BLaER1 treated with 17β-estradiol and CSF1 and Interleukin-3, amounts not matched to agents 10 nM and 100 nM (cell line): Measurements from ENCODE around the gene TRIM25.
A peak's percentile ranks its signal among the peaks of the same experiment; 100 is the strongest.

Experiments
- H3K27ac ChIP-seq, 11 experiments: shearing (Covaris generic); formaldehyde crosslinking; 2 replicates each; pipeline ENCODE4 v1.8.1; 2022
- H3K27me3 ChIP-seq, 11 experiments: shearing (Covaris generic); formaldehyde crosslinking; 2 replicates each; pipeline ENCODE4 v1.8.1; 2022
- H3K36me3 ChIP-seq, 11 experiments: shearing (Covaris generic); formaldehyde crosslinking; 2 replicates each; pipeline ENCODE4 v1.8.1; 2022
- H3K4me1 ChIP-seq, 10 experiments: shearing (Covaris generic); formaldehyde crosslinking; 2 replicates each; pipeline ENCODE4 v1.8.1; 2022
- H3K4me2 ChIP-seq, 11 experiments: shearing (Covaris generic); formaldehyde crosslinking; 2 replicates each; pipeline ENCODE4 v1.8.1; 2022
- H3K4me3 ChIP-seq, 10 experiments: shearing (Covaris generic); formaldehyde crosslinking; 2 replicates each; pipeline ENCODE4 v1.8.1; 2022
- H3K9ac ChIP-seq, 11 experiments: shearing (Covaris generic); formaldehyde crosslinking; 2 replicates each; pipeline ENCODE4 v1.8.1; 2022
- H3K9me3 ChIP-seq, 11 experiments: shearing (Covaris generic); formaldehyde crosslinking; replicated peaks in 1 of 11; 2 replicates each; pipeline ENCODE4 v1.8.1; 2022
- H4K20me1 ChIP-seq, 11 experiments: shearing (Covaris generic); formaldehyde crosslinking; 2 replicates each; pipeline ENCODE4 v1.8.1; 2022
- Cebpa-rat ChIP-seq, 11 experiments: shearing (Covaris generic); IDR thresholded peaks; 2 replicates each; pipeline ENCODE4 v1.8.1; 2022

Gene TRIM25

DNA sequence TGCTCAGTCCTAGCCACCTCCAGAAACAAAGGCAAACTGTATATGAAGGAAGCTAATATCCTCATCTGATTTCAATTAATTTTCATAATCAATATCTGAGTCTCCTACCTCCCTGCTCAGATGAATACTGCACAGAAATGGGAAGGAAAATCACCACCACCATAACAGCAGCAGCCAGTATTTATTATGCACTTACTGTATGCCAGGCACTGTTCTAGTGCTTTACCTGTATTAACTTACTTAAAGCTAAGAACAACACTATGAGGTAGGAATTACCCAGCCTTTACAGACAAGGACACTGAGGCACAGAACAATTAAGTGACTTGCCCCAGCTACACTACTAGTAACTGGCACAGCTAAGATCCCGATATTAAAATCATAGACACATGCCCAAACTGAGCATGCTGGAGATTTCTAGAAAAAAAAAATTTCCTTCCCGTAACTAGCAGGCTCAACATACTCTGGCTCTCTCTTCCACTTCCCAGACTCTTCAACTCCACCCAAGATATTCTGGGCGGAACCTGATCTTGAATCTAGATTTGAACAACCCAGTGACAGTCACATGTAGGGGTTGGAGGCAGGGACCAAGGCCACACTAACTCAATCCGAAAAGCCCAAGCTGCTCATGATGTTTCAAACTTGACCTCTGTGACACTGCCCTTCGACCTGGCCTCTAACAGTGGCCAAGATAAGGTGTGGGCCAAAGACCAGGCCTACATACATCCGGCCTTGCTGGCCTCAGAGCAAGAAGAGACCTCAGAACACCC is 3.9 kb downstream of the TRIM25 start:
- Histone ChIP-seq H3K4me2 (peak overlapping the region; percentile 93 to 98 (median 97)), H3K27me3 (no peaks in the 10 kb centered on the region), H3K4me3 (peak overlapping the region in 6 of 10 experiments; percentile 14 to 99 (median 92); a peak in 10 of 20 replicates), H3K9me3 (no peaks in the 10 kb centered on the region), H3K4me1 (peaks cover 48 to 68% (median 58%) of the 10 kb centered on the region in 10 experiments), H3K36me3 (peaks cover 28 to 70% (median 44%) of the 10 kb centered on the region in 11 experiments), H3K27ac (peak overlapping the region in 5 of 11 experiments; percentile 3 to 43 (median 36); a peak in 5 of 22 replicates), H3K9ac (peak overlapping the region in 10 of 11 experiments; percentile 2 to 97 (median 38); a peak in 9 of 22 replicates), H4K20me1 (peaks cover 25 to 77% (median 58%) of the 10 kb centered on the region in 11 experiments; a peak in 20 of 22 replicates)
- TF ChIP-seq Cebpa-rat (IDR thresholded peaks at IDR 0.05), result no peak

DNA sequence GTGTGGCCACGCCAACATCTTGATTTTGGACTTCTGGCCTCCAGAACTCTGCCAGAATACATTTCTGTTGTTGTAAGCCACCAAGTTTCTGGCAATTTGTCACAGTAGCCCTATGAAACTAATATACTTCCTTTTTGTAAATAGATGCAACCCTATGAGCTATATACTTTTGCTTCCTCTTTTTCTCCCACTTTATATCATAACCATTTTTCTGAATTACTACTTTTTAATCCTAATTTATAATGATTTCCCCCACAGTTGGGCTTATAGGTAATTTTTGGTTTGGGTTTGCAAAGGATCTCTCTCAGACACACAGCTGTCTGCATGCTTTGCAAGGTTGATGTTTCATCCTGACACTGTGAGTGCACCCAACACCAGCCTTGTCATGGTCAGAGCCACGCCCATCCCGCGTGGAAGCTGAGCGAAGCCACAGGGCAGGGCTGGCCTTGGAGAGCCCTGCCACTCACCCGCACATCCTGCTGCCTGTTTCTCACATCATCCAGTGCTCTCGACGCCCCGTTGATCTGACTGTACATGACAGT is 5.8 kb downstream of the TRIM25 start:
- no peak for TF ChIP-seq Cebpa-rat (IDR thresholded peaks at IDR 0.05)
- peak overlapping the region; percentile 93 to 98 (median 97); a peak in 21 of 22 replicates for H3K4me2 ChIP-seq
- peaks cover 0 to 12% (median 0%) of the 10 kb centered on the region in 11 experiments; a peak in 4 of 22 replicates for H3K9me3 ChIP-seq
- H3K4me1 ChIP-seq, result peaks cover 45 to 65% (median 55%) of the 10 kb centered on the region in 10 experiments
- no peak overlapping the region for H3K4me3 ChIP-seq
- no peaks in the 10 kb centered on the region for H3K27me3 ChIP-seq
- peaks cover 25 to 95% (median 57%) of the 10 kb centered on the region in 11 experiments; a peak in 20 of 22 replicates for H4K20me1 ChIP-seq
- peak overlapping the region in 10 of 11 experiments; percentile 26 to 68 (median 44); a peak in 16 of 22 replicates for H3K27ac ChIP-seq
- peak overlapping the region in 5 of 11 experiments; percentile 9 to 37 (median 27); a peak in 6 of 22 replicates for H3K9ac ChIP-seq
- H3K36me3 ChIP-seq, result peaks cover 46 to 88% (median 63%) of the 10 kb centered on the region in 11 experiments

DNA sequence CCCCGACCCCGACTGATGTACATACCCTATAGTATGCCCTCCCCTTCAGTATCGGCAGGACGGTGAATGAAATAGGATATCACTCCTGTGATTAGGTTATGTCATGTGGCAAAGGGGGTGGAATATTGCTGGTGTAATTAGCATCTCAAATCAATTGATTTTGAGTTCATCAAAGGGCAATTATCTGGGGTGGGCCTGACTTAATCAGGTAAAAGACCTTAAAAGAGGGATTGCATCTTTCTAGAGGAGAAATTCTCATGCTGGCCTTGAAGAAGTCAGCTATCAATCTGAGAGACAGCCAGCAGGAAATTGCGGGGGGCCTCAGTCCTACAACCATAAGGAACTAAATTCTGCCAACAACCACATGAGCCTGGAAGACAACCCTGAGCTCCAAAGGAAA is 10.3 kb downstream of the TRIM25 start:
- TF ChIP-seq Cebpa-rat (IDR thresholded peaks at IDR 0.05), result no peak
- Histone ChIP-seq H3K9ac (no peak overlapping the region), H3K27me3 (no peaks in the 10 kb centered on the region), H3K27ac (no peak overlapping the region), H3K36me3 (peaks cover 90 to 100% (median 93%) of the 10 kb centered on the region in 11 experiments), H4K20me1 (peaks cover 9 to 99% (median 41%) of the 10 kb centered on the region in 11 experiments; a peak in 20 of 22 replicates), H3K4me2 (no peak overlapping the region), H3K4me3 (no peak overlapping the region), H3K9me3 (peaks cover 0 to 12% (median 0%) of the 10 kb centered on the region in 11 experiments; a peak in 4 of 22 replicates), H3K4me1 (peaks cover 6 to 28% (median 16%) of the 10 kb centered on the region in 10 experiments)

DNA sequence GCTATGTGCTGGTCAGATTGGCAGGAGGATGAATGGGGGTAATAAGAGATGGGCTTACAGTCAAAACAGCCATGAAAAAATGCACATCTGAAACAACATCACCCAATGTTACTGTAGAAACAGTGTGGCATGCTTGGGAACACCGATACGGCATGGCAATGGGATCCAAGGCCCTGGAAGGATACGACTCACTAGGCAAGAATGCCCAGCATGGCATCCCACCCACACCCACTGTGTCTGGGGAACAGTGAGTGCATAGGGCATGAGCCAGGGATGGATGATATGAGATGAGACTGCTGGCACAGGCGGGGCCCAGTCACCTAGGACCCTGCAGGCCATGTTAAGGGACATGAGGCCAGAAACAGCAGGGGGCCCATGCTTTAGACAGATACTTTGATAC is 11.5 kb downstream of the TRIM25 start:
- no peaks in the 10 kb centered on the region for H3K27me3 ChIP-seq
- peaks cover 0 to 12% (median 0%) of the 10 kb centered on the region in 11 experiments; a peak in 4 of 22 replicates for H3K9me3 ChIP-seq
- no peak overlapping the region for H3K4me3 ChIP-seq
- no peak for TF ChIP-seq Cebpa-rat (IDR thresholded peaks at IDR 0.05)
- no peak overlapping the region for H3K9ac ChIP-seq
- no peak overlapping the region for H3K27ac ChIP-seq
- peaks cover 100% of the 10 kb centered on the region in 11 experiments for H3K36me3 ChIP-seq
- peaks cover 8 to 100% (median 41%) of the 10 kb centered on the region in 11 experiments; a peak in 18 of 22 replicates for H4K20me1 ChIP-seq
- H3K4me2 ChIP-seq, result no peak overlapping the region
- peaks cover 0 to 16% (median 4%) of the 10 kb centered on the region in 10 experiments; a peak in 13 of 20 replicates for H3K4me1 ChIP-seq

DNA sequence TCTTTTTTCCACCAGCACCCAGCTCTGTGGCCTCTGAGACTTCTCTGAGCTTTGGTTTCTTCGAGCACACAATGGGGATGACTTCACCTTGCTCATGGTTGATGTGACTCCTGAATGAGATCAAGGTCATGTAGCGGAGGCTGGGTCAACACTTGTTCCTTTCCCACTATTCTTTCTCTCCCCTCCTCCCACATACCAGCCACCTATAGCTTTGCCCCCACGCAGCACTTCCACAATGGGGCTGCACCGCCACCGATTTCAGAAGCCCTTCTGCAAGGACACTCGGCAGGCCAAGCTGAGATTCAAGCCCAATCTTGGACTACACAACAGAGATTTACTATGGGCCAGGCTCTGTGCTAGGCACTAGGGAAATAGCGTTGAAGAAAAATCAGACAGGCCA is 14.4 kb downstream of the TRIM25 start:
- Histone ChIP-seq H3K36me3 (peaks cover 100% of the 10 kb centered on the region in 11 experiments), H3K27me3 (no peaks in the 10 kb centered on the region), H3K9me3 (peaks cover 0 to 10% (median 0%) of the 10 kb centered on the region in 11 experiments; a peak in 4 of 22 replicates), H4K20me1 (peaks cover 3 to 100% (median 46%) of the 10 kb centered on the region in 11 experiments; a peak in 17 of 22 replicates), H3K4me3 (no peak overlapping the region), H3K9ac (no peak overlapping the region), H3K27ac (no peak overlapping the region), H3K4me1 (no peaks in the 10 kb centered on the region; a peak in 1 of 20 replicates), H3K4me2 (no peak overlapping the region)
- TF ChIP-seq Cebpa-rat (IDR thresholded peaks at IDR 0.05), result no peak

DNA sequence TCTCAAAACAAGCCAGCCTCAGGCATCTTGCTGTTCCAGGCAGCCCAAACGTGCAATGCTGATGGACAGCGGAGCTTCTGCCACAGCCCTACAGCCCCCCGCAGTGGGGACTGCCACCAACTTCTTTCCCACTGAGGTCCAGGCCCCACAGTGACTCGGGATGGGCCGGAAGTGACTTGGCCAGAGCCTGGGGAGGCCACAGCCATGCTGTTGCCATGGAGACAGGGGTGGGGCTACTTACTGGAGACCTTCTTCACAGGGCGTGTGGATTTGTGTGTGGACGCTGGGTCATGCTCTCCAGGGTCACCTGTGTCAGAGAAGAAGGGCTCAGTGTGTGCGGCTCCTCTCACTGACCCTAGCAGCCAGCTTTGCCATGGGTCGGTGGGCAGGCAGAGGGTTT is 15.0 kb downstream of the TRIM25 start:
- H3K4me3 ChIP-seq, result no peak overlapping the region
- no peak for TF ChIP-seq Cebpa-rat (IDR thresholded peaks at IDR 0.05)
- no peak overlapping the region for H3K27ac ChIP-seq
- H3K4me1 ChIP-seq, result no peaks in the 10 kb centered on the region; a peak in 1 of 20 replicates
- no peak overlapping the region for H3K4me2 ChIP-seq
- peaks cover 0 to 97% (median 46%) of the 10 kb centered on the region in 11 experiments; a peak in 17 of 22 replicates for H4K20me1 ChIP-seq
- no peaks in the 10 kb centered on the region for H3K27me3 ChIP-seq
- H3K9me3 ChIP-seq, result peaks cover 0 to 6% (median 0%) of the 10 kb centered on the region in 11 experiments; a peak in 5 of 22 replicates
- H3K9ac ChIP-seq, result no peak overlapping the region
- peaks cover 99 to 100% (median 100%) of the 10 kb centered on the region in 11 experiments for H3K36me3 ChIP-seq

DNA sequence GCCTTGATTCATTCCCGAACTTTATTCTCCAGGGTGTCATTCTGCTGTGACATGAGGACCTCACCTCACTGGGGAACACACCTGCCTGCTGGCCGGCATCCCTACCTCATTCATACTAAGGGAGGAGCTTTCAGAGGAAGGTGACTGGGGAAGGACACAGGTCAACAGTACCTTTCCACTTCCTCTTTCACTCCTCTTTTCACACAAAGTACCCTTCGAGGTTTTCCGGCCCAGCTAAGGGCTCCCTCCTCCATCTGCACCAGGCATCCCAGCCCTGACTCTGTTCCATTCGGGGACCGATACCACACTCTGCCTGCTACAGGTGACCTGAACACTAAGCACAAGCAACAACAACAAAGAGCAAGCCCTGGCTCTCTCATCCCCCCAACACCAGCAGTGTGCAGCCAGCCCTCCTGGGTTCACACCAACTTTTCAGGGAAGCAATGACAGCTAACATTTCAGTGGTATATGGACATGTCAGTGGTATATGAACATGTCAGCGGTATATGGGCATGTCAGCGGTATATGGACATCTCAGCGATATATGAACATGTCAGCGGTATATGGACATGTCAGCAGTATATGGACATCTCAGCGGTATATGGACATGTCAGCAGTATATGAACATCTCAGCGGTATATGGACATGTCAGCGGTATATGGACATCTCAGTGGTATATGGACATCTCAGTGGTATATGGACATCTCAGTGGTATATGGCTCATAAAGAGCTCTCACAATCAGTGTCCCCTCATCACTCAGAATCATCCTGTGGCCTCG is 16.0 kb downstream of the TRIM25 start:
- Histone ChIP-seq H4K20me1 (peaks cover 0 to 97% (median 46%) of the 10 kb centered on the region in 11 experiments; a peak in 17 of 22 replicates), H3K36me3 (peaks cover 99 to 100% (median 100%) of the 10 kb centered on the region in 11 experiments), H3K4me1 (no peaks in the 10 kb centered on the region; a peak in 1 of 20 replicates), H3K4me2 (no peak overlapping the region), H3K9ac (no peak overlapping the region), H3K9me3 (peaks cover 0 to 12% (median 6%) of the 10 kb centered on the region in 11 experiments; a peak in 11 of 22 replicates), H3K4me3 (no peak overlapping the region), H3K27me3 (no peaks in the 10 kb centered on the region), H3K27ac (no peak overlapping the region)
- TF ChIP-seq Cebpa-rat (IDR thresholded peaks at IDR 0.05), result no peak

DNA sequence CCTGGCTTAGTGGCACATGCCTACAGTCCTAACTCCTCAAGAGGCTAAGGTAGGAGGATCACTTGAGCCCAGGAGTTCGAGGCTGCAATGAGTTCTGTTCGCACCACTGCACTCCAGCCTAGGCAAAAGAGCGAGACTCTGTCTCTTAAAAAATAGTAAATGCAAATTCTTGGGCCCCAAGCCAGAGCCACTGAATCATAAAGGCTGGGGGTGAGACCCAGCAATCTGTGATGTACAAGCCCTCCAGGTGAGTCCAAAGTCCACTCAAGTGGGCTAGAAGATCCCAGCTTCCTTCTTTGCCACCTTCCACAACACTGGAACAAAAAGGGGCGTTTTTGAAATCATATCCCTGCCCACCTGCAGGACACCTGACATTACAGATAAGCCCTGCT is 16.9 kb downstream of the TRIM25 start:
- no peak for TF ChIP-seq Cebpa-rat (IDR thresholded peaks at IDR 0.05)
- no peak overlapping the region for H3K27ac ChIP-seq

More for the DNA sequence above, 16.9 kb downstream of the TRIM25 start:
- Histone ChIP-seq H3K27me3 (no peaks in the 10 kb centered on the region), H3K9ac (no peak overlapping the region), H4K20me1 (peaks cover 0 to 91% (median 38%) of the 10 kb centered on the region in 11 experiments; a peak in 17 of 22 replicates), H3K36me3 (peaks cover 99 to 100% (median 100%) of the 10 kb centered on the region in 11 experiments), H3K4me1 (no peaks in the 10 kb centered on the region; a peak in 1 of 20 replicates), H3K4me2 (no peak overlapping the region), H3K4me3 (no peak overlapping the region), H3K9me3 (peaks cover 2 to 20% (median 13%) of the 10 kb centered on the region in 11 experiments; a peak in 14 of 22 replicates)
